B cell (primary cell): Measurements from ENCODE around the gene SLC39A11. TPM values are rescaled to one million over a fixed set of nuclear protein-coding genes. Genes with fewer than 3 reads are reported as not detected.

Experiments used
- ATAC-seq: fragments of 200-7000 bp; cut with Tn5 transposase; one replicate; pipeline ENCODE4 v1.10.0; 2021; ENCODE audit warnings: low read depth, mild to moderate bottlenecking, moderate number of reproducible peaks, moderate library complexity
- CTCF ChIA-PET: fragments of 350-600 bp; sonication (Branson Sonifier 250); formaldehyde crosslinking; loops from one replicate; lab custom pipeline; 2021; ENCODE audit warnings: antibody characterized with exemption, inconsistent platforms; lab: Charles Lee
- POLR2A ChIA-PET: fragments of 350-600 bp; sonication (Branson Sonifier 250); formaldehyde crosslinking; loops from one replicate; lab custom pipeline; 2021; ENCODE audit warnings: antibody characterized with exemption; lab: Charles Lee
- DNase-seq: peaks from one replicate; pipeline ENCODE4 v3.0.0; 2013
- H2AFZ ChIP-seq: 2 replicates; pipeline ENCODE4 v1.6.1; 2012; ENCODE audit warnings: mild to moderate bottlenecking, low read depth, low read length; ENCODE audit not compliant: insufficient read depth, poor library complexity, severe bottlenecking
- H3K27ac ChIP-seq, 2 donors: 1 replicate in 1 of 2; 2 replicates in 1 of 2; pipeline ENCODE4 v1.5.1; 2012 to 2013; ENCODE audit warnings: low read length in 2 of 2, mild to moderate bottlenecking in 2 of 2, moderate library complexity in 1 of 2
- H3K27me3 ChIP-seq, 4 experiments: fragments of 200-600 bp in 1 of 4; sonication (generic) in 1 of 4; replicated peaks in 1 of 4; 1 replicate in 2 of 4; 2 replicates in 2 of 4; pipeline versions ENCODE4 v1.6.1 to v1.7.0; 2013 to 2016; ENCODE audit warnings: low read length in 3 of 4, mild to moderate bottlenecking in 2 of 4, mixed read lengths in 1 of 4, moderate library complexity in 1 of 4; ENCODE audit not compliant: insufficient read depth in 4 of 4, control insufficient read depth in 3 of 4; ENCODE audit errors: control extremely low read depth in 1 of 4
- H3K36me3 ChIP-seq, 2 experiments: replicated peaks in 1 of 2; 1 replicate in 1 of 2; 2 replicates in 1 of 2; pipeline versions ENCODE4 v1.6.1 to v1.7.1; 2013; ENCODE audit warnings: low read length in 1 of 2; ENCODE audit not compliant: insufficient read depth in 2 of 2, control insufficient read depth in 1 of 2; ENCODE audit errors: control extremely low read depth in 1 of 2, extremely low read depth in 1 of 2
- H3K4me1 ChIP-seq, 2 donors: fragments of 200-600 bp in 1 of 2; sonication (generic) in 1 of 2; 1 replicate in 1 of 2; 2 replicates in 1 of 2; pipeline versions ENCODE4 v1.5.1 to v1.6.1; 2013 to 2017; ENCODE audit warnings: low read length in 2 of 2; ENCODE audit not compliant: control insufficient read depth in 2 of 2, insufficient read depth in 2 of 2
- H3K4me2 ChIP-seq: replicated peaks from 2 replicates; pipeline ENCODE3; 2012; ENCODE audit warnings: mild to moderate bottlenecking, low read depth, low read length; ENCODE audit not compliant: poor library complexity, severe bottlenecking
- H3K4me3 ChIP-seq, 5 experiments: fragments of 200-600 bp in 1 of 5; sonication (generic) in 1 of 5; 1 replicate in 3 of 5; 2 replicates in 2 of 5; pipeline versions ENCODE4 v1.5.1 to v1.7.0; 2011 to 2016; ENCODE audit warnings: low read length in 4 of 5, mild to moderate bottlenecking in 4 of 5, low read depth in 2 of 5, control low read depth in 1 of 5, moderate library complexity in 1 of 5; ENCODE audit not compliant: insufficient read depth in 1 of 5; ENCODE audit errors: control extremely low read depth in 1 of 5, extremely low read depth in 1 of 5
- H3K79me2 ChIP-seq: fragments of 200-600 bp; sonication (generic); one replicate; pipeline ENCODE4 v1.6.0; 2016; ENCODE audit warnings: low read length; ENCODE audit not compliant: control insufficient read depth, insufficient read depth
- H3K9ac ChIP-seq: fragments of 200-600 bp; sonication (generic); 2 replicates; pipeline ENCODE4 v1.6.1; 2017; ENCODE audit warnings: mild to moderate bottlenecking, low read length, moderate library complexity
- H3K9me3 ChIP-seq, 3 donors: one replicate each; pipeline versions ENCODE4 v1.6.1 to v1.7.1; 2013; ENCODE audit warnings: low read length in 2 of 3; ENCODE audit not compliant: control insufficient read depth in 2 of 3, insufficient read depth in 1 of 3; ENCODE audit errors: control extremely low read depth in 1 of 3
- H4K20me1 ChIP-seq: 2 replicates; pipeline ENCODE4 v1.6.0; 2012; ENCODE audit warnings: mild to moderate bottlenecking, low read length; ENCODE audit not compliant: insufficient read depth, control insufficient read depth, poor library complexity, severe bottlenecking
- H3K27ac Mint-ChIP-seq: one replicate; pipeline ENCODE4 v1.8.0; 2021; ENCODE audit warnings: mixed read lengths
- H3K27me3 Mint-ChIP-seq: one replicate; pipeline ENCODE4 v1.8.0; 2021; ENCODE audit warnings: mixed read lengths
- H3K4me1 Mint-ChIP-seq: one replicate; pipeline ENCODE4 v1.8.0; 2021; ENCODE audit warnings: mixed read lengths
- H3K4me3 Mint-ChIP-seq: one replicate; pipeline ENCODE4 v1.8.0; 2021; ENCODE audit warnings: mixed read lengths
- H3K9me3 Mint-ChIP-seq: one replicate; pipeline ENCODE4 v1.8.0; 2022; ENCODE audit warnings: mixed read lengths; ENCODE audit not compliant: insufficient read depth
- CTCF ChIP-seq: fragments of 200-600 bp; IDR thresholded peaks from one replicate; pipeline ENCODE4 v1.8.0; 2022; ENCODE audit warnings: antibody characterized with exemption, mild to moderate bottlenecking
- EZH2 ChIP-seq: IDR thresholded peaks from 2 replicates; pipeline ENCODE4 v1.6.1; 2012; ENCODE audit warnings: borderline replicate concordance, low read depth, mild to moderate bottlenecking, moderate library complexity, low read length; ENCODE audit not compliant: insufficient read depth, poor library complexity, severe bottlenecking
- WGBS: methylation state at CpG from one replicate; pipeline ENCODE4 v1.1.5; 2013; ENCODE audit warnings: missing lambda C conversion rate; ENCODE audit not compliant: insufficient coverage; 5-methylcytosine and 5-hydroxymethylcytosine counted together
- intact Hi-C: fragments of 100-400 bp; cut with micrococcal nuclease; formaldehyde crosslinking; loops from one replicate; pipeline ENCODE4 v1.10.0; 2022
- polyA plus RNA-seq: library from polyadenylated mRNA; depleted of rRNA; stranded (reverse); fragments of >200 nt; gene quantifications from 2 replicates; pipeline ENCODE4 v1.2.3, GENCODE V29; 2012
- small RNA-seq: library from RNA; depleted of rRNA; stranded (forward); fragments of <200 nt; gene quantifications from one replicate; pipeline ENCODE3, GENCODE V24; 2012; ENCODE audit warnings: low replicate concordance, low read depth; ENCODE audit not compliant: insufficient read length
- total RNA-seq, 2 donors: library from RNA; stranded (reverse); fragments of 120-200 nt in 1 of 2; gene quantifications; 1 replicate in 1 of 2; 2 replicates in 1 of 2; pipeline versions ENCODE4 v1.2.3 to v1.2.4, GENCODE V29; 2013 to 2022

The SLC39A11 gene
- total and polyA plus RNA-seq, 2 donors (not counting 1 experiment from before 2014, with no cell fraction given) = 6.9 to 39.6 TPM

GRCh38 chr17:72597354-72598087 lies 495.0 kb downstream of the SLC39A11 start:
- POLR2A ChIA-PET = no interaction called here
- Histone ChIP-seq H3K4me1 (peaks cover 0 to under 1% of the 10 kb centered on the region in 2 donors), H3K9me3 (no peaks in the 10 kb centered on the region), H3K27ac (no peak overlapping the region), H3K4me2 (no peak overlapping the region), H3K27me3 (peaks cover 0 to 7% (median 2%) of the 10 kb centered on the region in 4 experiments), H4K20me1 (no peaks in the 10 kb centered on the region), H2AFZ (no peak overlapping the region), H3K36me3 (no peaks in the 10 kb centered on the region), H3K79me2 (no peaks in the 10 kb centered on the region), H3K4me3 (no peak overlapping the region), H3K9ac (no peak overlapping the region)
- DNase-seq = no peak
- intact Hi-C loops = no loop called here
- Mint-ChIP-seq H3K4me1 (peaks cover 2% of the 10 kb centered on the region), H3K27me3 (peaks cover 57% of the 10 kb centered on the region), H3K27ac (no peak overlapping the region), H3K9me3 (peaks cover 2% of the 10 kb centered on the region), H3K4me3 (no peak overlapping the region)
- CTCF ChIA-PET = no interaction called here
- WGBS = 73% methylated on average over 2 of the region's 9 CpGs
- ATAC-seq = no peak
- TF ChIP-seq CTCF = no peak
- TF ChIP-seq EZH2 = no peak

Small RNA genes within 50 kb of the gene (small RNA-seq; reads per million reads assigned to genes)
- not detected for gene RF00422

Other genes with a start within 250 kb of the SLC39A11 start
- not detected in 2 replicates for gene SSTR2, start 72.3 kb upstream of the SLC39A11 start, total RNA-seq
- not detected in 2 replicates for gene SSTR2, start 72.3 kb upstream of the SLC39A11 start, polyA plus RNA-seq
- gene COG1, start 100.4 kb upstream of the SLC39A11 start, total RNA-seq = 64.7 and 72.8 TPM in 2 replicates
- 39.1 and 42.4 TPM in 2 replicates for gene COG1, start 100.4 kb upstream of the SLC39A11 start, polyA plus RNA-seq
- not detected in 2 replicates for gene CPSF4L, start 169.2 kb upstream of the SLC39A11 start, total RNA-seq
- not detected in 2 replicates for gene CPSF4L, start 169.2 kb upstream of the SLC39A11 start, polyA plus RNA-seq
- gene CDC42EP4, start 219.3 kb upstream of the SLC39A11 start, total RNA-seq = 0.66 and 2.0 TPM in 2 replicates
- gene CDC42EP4, start 219.3 kb upstream of the SLC39A11 start, polyA plus RNA-seq = 0.79 and 1.5 TPM in 2 replicates